ENCODE results near the gene PVR.

DNA sequence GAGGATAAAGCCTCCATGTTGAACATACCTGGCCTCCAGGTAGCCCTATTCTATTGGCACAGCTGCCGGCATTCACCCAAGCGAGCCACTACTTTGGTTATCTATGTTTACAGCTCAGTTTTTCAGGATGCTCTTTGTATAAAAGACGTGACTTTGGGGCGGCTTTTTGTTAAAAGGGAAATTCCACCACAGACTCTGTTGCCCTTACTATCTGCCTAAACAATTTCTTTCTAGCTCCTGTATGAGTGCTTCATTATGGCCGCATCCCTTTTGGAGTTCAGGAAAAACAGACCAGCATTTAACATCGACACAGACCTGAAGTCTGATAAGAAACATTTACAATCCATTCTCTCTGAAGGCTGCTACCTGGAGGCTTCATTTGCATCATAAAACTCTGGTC lies 39.5 kb upstream of the PVR start:
- TF ChIP-seq TARDBP (IDR thresholded peaks at IDR 0.05; ENCODE audit: borderline replicate concordance), result no peak
- TF ChIP-seq, protein P1, sequence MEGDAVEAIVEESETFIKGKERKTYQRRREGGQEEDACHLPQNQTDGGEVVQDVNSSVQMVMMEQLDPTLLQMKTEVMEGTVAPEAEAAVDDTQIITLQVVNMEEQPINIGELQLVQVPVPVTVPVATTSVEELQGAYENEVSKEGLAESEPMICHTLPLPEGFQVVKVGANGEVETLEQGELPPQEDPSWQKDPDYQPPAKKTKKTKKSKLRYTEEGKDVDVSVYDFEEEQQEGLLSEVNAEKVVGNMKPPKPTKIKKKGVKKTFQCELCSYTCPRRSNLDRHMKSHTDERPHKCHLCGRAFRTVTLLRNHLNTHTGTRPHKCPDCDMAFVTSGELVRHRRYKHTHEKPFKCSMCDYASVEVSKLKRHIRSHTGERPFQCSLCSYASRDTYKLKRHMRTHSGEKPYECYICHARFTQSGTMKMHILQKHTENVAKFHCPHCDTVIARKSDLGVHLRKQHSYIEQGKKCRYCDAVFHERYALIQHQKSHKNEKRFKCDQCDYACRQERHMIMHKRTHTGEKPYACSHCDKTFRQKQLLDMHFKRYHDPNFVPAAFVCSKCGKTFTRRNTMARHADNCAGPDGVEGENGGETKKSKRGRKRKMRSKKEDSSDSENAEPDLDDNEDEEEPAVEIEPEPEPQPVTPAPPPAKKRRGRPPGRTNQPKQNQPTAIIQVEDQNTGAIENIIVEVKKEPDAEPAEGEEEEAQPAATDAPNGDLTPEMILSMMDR (IDR thresholded peaks at IDR 0.05 in 2 of 3, conservative IDR thresholded peaks at IDR 0.05 in 1 of 3; ENCODE audit: control insufficient read depth in 2 of 3, extremely low read depth in 1 of 3, insufficient read depth in 1 of 3, low read depth in 3 of 3, low read length in 3 of 3), result no peak
- no peak for TF ChIP-seq SIN3A (IDR thresholded peaks at IDR 0.05; ENCODE audit: low read depth, low read length)
- no peak for TF ChIP-seq MXI1 (IDR thresholded peaks at IDR 0.05; ENCODE audit: low read depth, low read length)
- no peak for TF ChIP-seq SMC3 (IDR thresholded peaks at IDR 0.05; ENCODE audit: borderline replicate concordance, low read length)
- TF ChIP-seq FOXM1 (IDR thresholded peaks at IDR 0.05; ENCODE audit: low read depth, low read length), result no peak
- TF ChIP-seq EP300 (IDR thresholded peaks at IDR 0.05; ENCODE audit: borderline replicate concordance in 1 of 2, control insufficient read depth in 1 of 2, low read depth in 2 of 2, low read length in 2 of 2), result no peak
- no peak for TF ChIP-seq POLR2A (IDR thresholded peaks at IDR 0.05; ENCODE audit: low read depth, low read length)
- TF ChIP-seq MTA2 (IDR thresholded peaks at IDR 0.05; ENCODE audit: low read depth), result no peak
- TF ChIP-seq NBN (IDR thresholded peaks at IDR 0.05), result no peak
